Liver (tissue), 3 donors: Measurements from ENCODE around the gene TCEAL2.
"Not testable (repeated sequence)": the region's sequence is repeated elsewhere in the genome, so short reads cannot be mapped to it uniquely, and the experiment has no call there.

Experiments
- ATF3 ChIP-seq: IDR thresholded peaks from 2 replicates; pipeline ENCODE4 v1.6.1; 2016; ENCODE audit warnings: antibody characterized with exemption
- CTCF ChIP-seq: fragments of 150-350 bp; IDR thresholded peaks from 2 replicates; pipeline ENCODE4 v1.5.1; 2017; ENCODE audit warnings: improper control_type of control experiment, low read depth, low read length; ENCODE audit not compliant: missing input control
- EGR1 ChIP-seq, 2 donors: IDR thresholded peaks; 2 replicates each; pipeline ENCODE4 v1.6.1; 2016 to 2018; ENCODE audit warnings: antibody characterized with exemption in 2 of 2, low read depth in 2 of 2
- GABPA ChIP-seq, 2 donors: IDR thresholded peaks in 1 of 2; conservative IDR thresholded peaks in 1 of 2; 2 replicates each; pipeline ENCODE4 v1.6.1; 2016; ENCODE audit warnings: antibody characterized with exemption in 2 of 2, mild to moderate bottlenecking in 1 of 2, moderate library complexity in 1 of 2
- JUND ChIP-seq, 2 donors: IDR thresholded peaks; 2 replicates each; pipeline ENCODE4 v1.6.1; 2016; ENCODE audit warnings: antibody characterized with exemption in 2 of 2
- MAX ChIP-seq: IDR thresholded peaks from 2 replicates; pipeline ENCODE4 v1.6.1; 2016; ENCODE audit warnings: antibody characterized with exemption
- RAD21 ChIP-seq, 2 donors: IDR thresholded peaks; 2 replicates each; pipeline ENCODE4 v1.6.1; 2016; ENCODE audit warnings: antibody characterized with exemption in 2 of 2, mild to moderate bottlenecking in 2 of 2
- REST ChIP-seq: IDR thresholded peaks from 2 replicates; pipeline ENCODE4 v1.6.1; 2016; ENCODE audit warnings: antibody characterized with exemption, mild to moderate bottlenecking
- SP1 ChIP-seq: IDR thresholded peaks from 2 replicates; pipeline ENCODE4 v1.6.1; 2018; ENCODE audit warnings: antibody characterized with exemption, mild to moderate bottlenecking
- TAF1 ChIP-seq: conservative IDR thresholded peaks from 2 replicates; pipeline ENCODE4 v1.6.1; 2016; ENCODE audit warnings: antibody characterized with exemption, mild to moderate bottlenecking
- YY1 ChIP-seq: IDR thresholded peaks from 2 replicates; pipeline ENCODE4 v1.6.1; 2016; ENCODE audit warnings: antibody characterized with exemption, mild to moderate bottlenecking
- ZBTB33 ChIP-seq: IDR thresholded peaks from 2 replicates; pipeline ENCODE4 v1.6.1; 2016; ENCODE audit warnings: antibody characterized with exemption
- donor health status: healthy.
- donor health status: healthy.

GRCh38 chrX:102125436-102125835 lies at the start of gene TCEAL2:
- not testable (repeated sequence) for TF ChIP-seq MAX; CTCF; ATF3; RAD21 (IDR thresholded peaks at IDR 0.05); EGR1 (IDR thresholded peaks at IDR 0.05; ENCODE audit: low read depth in 2 of 2); YY1; SP1; TAF1; JUND (IDR thresholded peaks at IDR 0.05); ZBTB33; GABPA (IDR thresholded peaks at IDR 0.05 in 1 of 2, conservative IDR thresholded peaks at IDR 0.05 in 1 of 2); REST
